ENCODE measurements around the gene PEAK3. TPM values are rescaled to one million over a fixed set of nuclear protein-coding genes. Genes with fewer than 3 reads are reported as not detected.
"Not testable (repeated sequence)": the region's sequence is repeated elsewhere in the genome, so short reads cannot be mapped to it uniquely, and the experiment has no call there.

Gene PEAK3
- total and polyA plus RNA-seq, 7 donors: 0.01 to 0.20 (median 0.13) TPM; not detected in 1

DNA sequence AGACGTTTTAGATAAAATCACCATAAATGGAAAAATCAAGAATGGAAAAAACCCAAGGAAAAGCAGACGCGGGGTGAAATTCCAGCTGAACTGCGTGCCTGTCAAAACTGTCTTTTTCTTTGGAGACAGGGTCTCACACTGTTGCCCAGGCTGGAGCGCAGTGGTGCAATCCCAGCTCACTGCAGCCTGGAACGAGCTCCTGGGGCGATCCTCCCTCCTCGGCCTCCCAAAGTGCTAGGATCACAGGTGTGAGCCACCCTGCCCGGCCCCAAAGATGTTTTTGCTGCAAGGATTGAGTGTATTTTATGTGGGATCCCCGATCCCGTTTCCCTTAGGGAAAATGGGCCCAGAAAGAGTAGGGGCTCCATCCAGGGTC, 875 bp upstream of the PEAK3 start:
- Histone ChIP-seq H3K4me3 (peak overlapping the region; percentile 46), H3K27ac (no peak overlapping the region), H3K36me3 (ENCODE audit: insufficient read depth in 1 of 2, low read depth in 1 of 2) (no peaks in the 10 kb centered on the region), H3K9me3 (no peaks in the 10 kb centered on the region), H3K27me3 (ENCODE audit: insufficient read depth in 3 of 3, low read length in 2 of 3) (no peaks in the 10 kb centered on the region), H3K4me1 (no peaks in the 10 kb centered on the region)
- WGBS, 3 donors: 75 to 77% (median 76%) methylated on average over 11 of the region's 11 CpGs
- TF ChIP-seq, protein P1, sequence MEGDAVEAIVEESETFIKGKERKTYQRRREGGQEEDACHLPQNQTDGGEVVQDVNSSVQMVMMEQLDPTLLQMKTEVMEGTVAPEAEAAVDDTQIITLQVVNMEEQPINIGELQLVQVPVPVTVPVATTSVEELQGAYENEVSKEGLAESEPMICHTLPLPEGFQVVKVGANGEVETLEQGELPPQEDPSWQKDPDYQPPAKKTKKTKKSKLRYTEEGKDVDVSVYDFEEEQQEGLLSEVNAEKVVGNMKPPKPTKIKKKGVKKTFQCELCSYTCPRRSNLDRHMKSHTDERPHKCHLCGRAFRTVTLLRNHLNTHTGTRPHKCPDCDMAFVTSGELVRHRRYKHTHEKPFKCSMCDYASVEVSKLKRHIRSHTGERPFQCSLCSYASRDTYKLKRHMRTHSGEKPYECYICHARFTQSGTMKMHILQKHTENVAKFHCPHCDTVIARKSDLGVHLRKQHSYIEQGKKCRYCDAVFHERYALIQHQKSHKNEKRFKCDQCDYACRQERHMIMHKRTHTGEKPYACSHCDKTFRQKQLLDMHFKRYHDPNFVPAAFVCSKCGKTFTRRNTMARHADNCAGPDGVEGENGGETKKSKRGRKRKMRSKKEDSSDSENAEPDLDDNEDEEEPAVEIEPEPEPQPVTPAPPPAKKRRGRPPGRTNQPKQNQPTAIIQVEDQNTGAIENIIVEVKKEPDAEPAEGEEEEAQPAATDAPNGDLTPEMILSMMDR (IDR thresholded peaks at IDR 0.05): no peak
- ATAC-seq: no peak
- no peak for DNase-seq
- intact Hi-C loops (cut with DNase I): no loop called here

DNA sequence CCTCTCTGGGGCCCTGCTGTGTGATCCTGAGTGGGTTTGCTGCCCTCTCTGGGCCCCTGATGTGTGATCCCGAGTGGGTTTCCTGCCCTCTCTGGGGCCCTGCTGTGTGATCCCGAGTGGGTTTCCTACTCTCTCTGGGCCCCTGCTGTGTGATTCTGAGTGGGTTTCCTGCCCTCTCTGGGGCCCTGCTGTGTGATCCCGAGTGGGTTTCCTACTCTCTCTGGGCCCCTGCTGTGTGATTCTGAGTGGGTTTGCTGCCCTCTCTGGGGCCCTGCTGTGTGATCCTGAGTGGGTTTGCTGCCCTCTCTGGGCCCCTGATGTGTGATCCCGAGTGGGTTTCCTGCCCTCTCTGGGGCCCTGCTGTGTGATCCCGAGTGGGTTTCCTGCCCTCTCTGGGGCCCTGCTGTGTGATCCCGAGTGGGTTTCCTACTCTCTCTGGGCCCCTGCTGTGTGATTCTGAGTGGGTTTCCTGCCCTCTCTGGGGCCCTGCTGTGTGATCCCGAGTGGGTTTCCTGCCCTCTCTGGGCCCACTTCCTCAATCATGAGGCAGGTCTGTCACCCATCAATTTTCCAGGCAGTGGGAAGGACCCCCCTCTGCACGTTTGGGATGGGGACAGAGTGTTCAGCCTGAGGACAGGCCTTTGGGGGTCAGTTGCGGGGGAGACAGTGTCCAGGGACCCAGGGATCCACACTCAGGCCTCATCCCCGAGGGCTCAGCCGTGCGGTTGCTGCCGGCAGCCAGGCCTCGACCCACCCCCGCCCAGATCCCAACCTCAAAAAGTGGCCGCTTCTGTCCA, 512 bp downstream of the PEAK3 start:
- ATAC-seq: peak in 2 of 4 donors; percentile 3 to 20
- WGBS, 3 donors: 30 to 49% (median 41%) methylated on average over 13 to 16 of the region's 16 CpGs
- intact Hi-C loops (cut with DNase I): not testable (repeated sequence)

DNA sequence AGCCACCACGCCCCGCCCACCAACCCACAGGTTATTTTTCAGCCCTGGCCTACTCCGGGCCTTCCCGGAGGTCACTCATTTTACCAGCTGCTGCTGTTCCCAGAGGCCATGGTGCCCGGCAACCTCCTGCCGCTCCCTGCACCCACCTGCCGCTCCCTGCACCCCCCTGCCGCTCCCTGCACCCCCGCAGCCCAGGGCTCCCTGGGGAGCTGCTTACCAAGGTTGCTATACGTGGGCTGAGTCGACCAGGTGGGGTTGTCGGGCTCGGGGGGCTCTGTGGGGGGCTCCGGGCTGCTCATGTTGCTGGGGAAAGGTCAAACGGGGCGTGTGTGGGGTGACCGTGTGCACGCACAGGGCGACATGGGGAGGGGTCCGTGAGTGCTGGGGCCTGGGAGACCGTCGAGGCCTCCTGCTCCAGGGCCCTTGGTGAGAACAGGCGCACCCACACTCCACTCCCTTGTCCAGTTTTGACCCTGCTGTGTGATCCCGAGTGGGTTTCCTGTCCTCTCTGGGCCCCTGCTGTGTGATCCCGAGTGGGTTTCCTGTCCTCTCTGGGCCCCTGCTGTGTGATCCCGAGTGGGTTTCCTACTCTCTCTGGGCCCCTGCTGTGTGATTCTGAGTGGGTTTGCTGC, 1.2 kb downstream of the PEAK3 start:
- intact Hi-C loops (cut with DNase I): no loop called here
- Histone ChIP-seq H3K9me3 (no peaks in the 10 kb centered on the region), H3K4me1 (peaks cover 5% of the 10 kb centered on the region), H3K27me3 (ENCODE audit: insufficient read depth in 3 of 3, low read length in 2 of 3) (no peaks in the 10 kb centered on the region), H3K27ac (no peak overlapping the region), H3K36me3 (ENCODE audit: insufficient read depth in 1 of 2, low read depth in 1 of 2) (peaks cover 0 to 6% of the 10 kb centered on the region in 2 donors), H3K4me3 (no peak overlapping the region)
- 70 to 76% (median 71%) methylated on average over 22 to 26 of the region's 26 CpGs for WGBS, 3 donors
- ATAC-seq (no peak), DNase-seq (no peak)
- TF ChIP-seq, protein P1 (IDR thresholded peaks at IDR 0.05): no peak

More for the DNA sequence above, 512 bp downstream of the PEAK3 start:
- H3K27ac ChIP-seq; H3K4me1 ChIP-seq; DNase-seq; H3K27me3 ChIP-seq (ENCODE audit: insufficient read depth in 3 of 3, low read length in 2 of 3); H3K36me3 ChIP-seq (ENCODE audit: insufficient read depth in 1 of 2, low read depth in 1 of 2); H3K9me3 ChIP-seq: not testable (repeated sequence)
- H3K4me3 ChIP-seq: peak overlapping the region; percentile 46

DNA sequence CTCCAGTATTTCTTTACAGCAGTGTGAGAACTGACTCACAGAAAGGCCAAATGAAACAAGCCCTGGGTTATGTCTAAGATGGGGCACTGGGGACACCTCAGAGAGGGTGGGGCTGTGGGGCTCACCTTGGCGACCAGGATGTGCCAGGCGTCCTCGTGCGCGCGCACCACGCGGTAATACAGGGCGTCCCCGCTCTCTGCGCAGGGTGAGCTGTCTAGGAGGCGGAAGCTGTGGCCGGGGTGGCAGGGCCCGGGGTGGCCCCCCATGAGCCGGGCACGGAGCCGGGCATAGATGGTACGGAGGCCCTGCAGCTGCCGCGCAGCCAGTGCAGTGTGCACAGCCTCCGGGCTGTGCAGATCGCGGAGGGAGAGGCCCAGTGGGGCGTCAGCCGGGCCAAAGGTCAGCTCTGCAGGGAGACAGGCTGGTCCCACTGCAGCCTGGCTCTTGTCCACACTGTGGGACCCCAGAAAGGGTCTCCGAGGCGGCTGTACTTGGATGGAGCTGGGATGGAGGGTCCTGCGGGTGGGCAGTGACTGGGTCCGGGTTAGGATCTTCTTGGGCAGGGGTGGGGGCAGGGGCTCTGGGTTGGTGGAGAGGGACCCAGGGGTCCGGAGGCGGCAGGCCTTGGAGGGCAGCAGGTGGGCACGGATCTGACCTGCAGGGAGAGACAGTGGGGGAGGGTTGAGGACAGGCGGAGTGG, 3.4 kb downstream of the PEAK3 start:
- DNase-seq: no peak
- peaks cover 22% of the 10 kb centered on the region for H3K4me1 ChIP-seq
- WGBS, 3 donors: 86 to 87% (median 86%) methylated on average over 33 of the region's 33 CpGs

More for the DNA sequence above, 3.4 kb downstream of the PEAK3 start:
- no peak for ATAC-seq
- TF ChIP-seq, protein P1 (IDR thresholded peaks at IDR 0.05): no peak
- Histone ChIP-seq H3K9me3 (no peaks in the 10 kb centered on the region), H3K4me3 (no peak overlapping the region), H3K36me3 (ENCODE audit: insufficient read depth in 1 of 2, low read depth in 1 of 2) (peaks cover 0 to 6% of the 10 kb centered on the region in 2 donors), H3K27me3 (ENCODE audit: insufficient read depth in 3 of 3, low read length in 2 of 3) (no peaks in the 10 kb centered on the region), H3K27ac (no peak overlapping the region)
- intact Hi-C loops (cut with DNase I): loop anchor here in 1 of 2 donors (5.0 to 10.0 kb wide), 3 partner anchors 39 to 124 kb away; partner anchors contain the start of gene AP3D1
